Mesodermal cell (in vitro differentiated cells): ENCODE measurements around the gene IDH3G.
"Not testable (repeated sequence)": the region's sequence is repeated elsewhere in the genome, so short reads cannot be mapped to it uniquely, and the experiment has no call there.

ENCODE experiments used
- H3K27ac ChIP-seq: 2 replicates; pipeline ENCODE4 v1.7.0; 2013; ENCODE audit warnings: mild to moderate bottlenecking, low read depth, low read length, moderate library complexity; ENCODE audit not compliant: severe bottlenecking
- H3K36me3 ChIP-seq: 2 replicates; pipeline ENCODE4 v1.7.1; 2013; ENCODE audit warnings: mild to moderate bottlenecking, low read length, moderate library complexity; ENCODE audit not compliant: control insufficient read depth, insufficient read depth
- H3K4me1 ChIP-seq: one replicate; pipeline ENCODE4 v1.7.1; 2013; ENCODE audit warnings: mild to moderate bottlenecking, low read length; ENCODE audit not compliant: insufficient read depth, control insufficient read depth, poor library complexity, severe bottlenecking
- H3K4me3 ChIP-seq: 2 replicates; pipeline ENCODE4 v1.7.0; 2013; ENCODE audit warnings: low read length, control low read depth, mild to moderate bottlenecking; ENCODE audit not compliant: insufficient read depth, poor library complexity, severe bottlenecking; ENCODE audit errors: extremely low read depth
- H3K9me3 ChIP-seq: 2 replicates; pipeline ENCODE4 v1.7.1; 2013; ENCODE audit warnings: mild to moderate bottlenecking, low read length, moderate library complexity; ENCODE audit not compliant: control insufficient read depth
- WGBS, 2 experiments: methylation state at CpG; one replicate each; pipeline ENCODE4 v1.1.5; 2013; ENCODE audit warnings: missing lambda C conversion rate in 2 of 2; ENCODE audit not compliant: insufficient coverage in 2 of 2; 5-methylcytosine and 5-hydroxymethylcytosine counted together

IDH3G gene

GRCh38 chrX:153765138-153766079 is 28.8 kb downstream of the IDH3G start:
- H3K4me1 ChIP-seq = peaks cover 7% of the 10 kb centered on the region
- 70 to 83% methylated on average over 7 to 13 of the region's 27 CpGs for WGBS, 2 experiments
- no peaks in the 10 kb centered on the region for H3K36me3 ChIP-seq
- H3K9me3 ChIP-seq = no peaks in the 10 kb centered on the region
- H3K27ac ChIP-seq = peak overlapping the region; percentile 71
- peak overlapping the region; percentile 18 for H3K4me3 ChIP-seq

GRCh38 chrX:153764786-153765137 is 29.4 kb downstream of the IDH3G start:
- no peaks in the 10 kb centered on the region for H3K9me3 ChIP-seq
- H3K27ac ChIP-seq = no peak overlapping the region
- H3K4me3 ChIP-seq = no peak overlapping the region
- H3K4me1 ChIP-seq = peaks cover 7% of the 10 kb centered on the region
- WGBS, 2 experiments = 100% methylated on average over 2 of the region's 7 CpGs; no CpG with 5 or more reads in 1 of the 2 experiments
- no peaks in the 10 kb centered on the region for H3K36me3 ChIP-seq

DNA sequence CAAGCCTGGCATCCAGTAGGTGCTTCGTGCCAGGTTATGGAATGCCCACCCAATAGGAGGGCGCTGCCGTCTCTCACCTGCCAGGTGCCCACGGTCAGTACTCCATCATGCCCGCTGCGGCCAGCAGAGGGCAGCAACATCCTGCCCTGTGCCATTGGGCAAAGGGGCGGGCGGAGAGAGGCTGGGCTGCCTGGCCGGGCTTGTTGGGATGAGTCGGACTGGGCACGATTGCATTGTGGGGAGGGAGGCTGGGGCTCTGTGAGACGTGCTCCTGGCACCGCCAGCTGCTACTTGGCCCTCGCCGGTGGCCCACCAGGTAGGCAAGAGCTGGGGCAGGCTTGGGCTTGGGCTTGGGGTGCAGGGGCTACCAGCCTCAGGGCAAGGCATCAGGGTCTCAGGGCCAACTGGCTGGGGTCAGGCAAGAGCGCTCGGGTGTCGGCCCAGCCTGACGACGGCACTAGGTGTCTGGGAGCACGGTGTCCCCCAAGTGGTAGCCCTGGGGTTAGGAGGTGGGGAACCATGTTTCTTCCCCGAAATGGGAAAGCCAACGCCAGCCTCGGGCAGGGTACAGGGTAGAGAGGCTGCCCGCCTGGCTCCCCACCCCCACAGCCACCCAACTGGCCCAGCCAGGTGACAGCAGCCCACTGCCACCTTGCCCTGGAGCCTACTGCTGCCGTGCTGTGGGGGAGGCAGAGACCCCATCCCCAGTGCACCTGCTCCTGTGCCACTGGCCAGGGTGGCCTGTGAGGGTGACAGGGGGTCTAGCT is 30.0 kb downstream of the IDH3G start, which contains the start of gene PLXNB3:
PLXNB3 (plus strand) TSS at position 261 of the 767 bp plus-strand sequence. CDS start 1,287 bp downstream, outside the sequence.
- peaks cover 7% of the 10 kb centered on the region for H3K4me1 ChIP-seq
- no peaks in the 10 kb centered on the region for H3K36me3 ChIP-seq
- H3K9me3 ChIP-seq = no peaks in the 10 kb centered on the region
- 49 to 50% methylated on average over 9 to 10 of the region's 26 CpGs for WGBS, 2 experiments
- H3K4me3 ChIP-seq = no peak within 1 kb of the TSS
- H3K27ac ChIP-seq = no peak within 1 kb of the TSS

GRCh38 chrX:153763298-153763932 is 30.8 kb downstream of the IDH3G start:
- WGBS, 2 experiments = 89 to 90% methylated on average over 5 to 14 of the region's 18 CpGs
- Histone ChIP-seq H3K27ac (no peak overlapping the region), H3K9me3 (no peaks in the 10 kb centered on the region)

DNA sequence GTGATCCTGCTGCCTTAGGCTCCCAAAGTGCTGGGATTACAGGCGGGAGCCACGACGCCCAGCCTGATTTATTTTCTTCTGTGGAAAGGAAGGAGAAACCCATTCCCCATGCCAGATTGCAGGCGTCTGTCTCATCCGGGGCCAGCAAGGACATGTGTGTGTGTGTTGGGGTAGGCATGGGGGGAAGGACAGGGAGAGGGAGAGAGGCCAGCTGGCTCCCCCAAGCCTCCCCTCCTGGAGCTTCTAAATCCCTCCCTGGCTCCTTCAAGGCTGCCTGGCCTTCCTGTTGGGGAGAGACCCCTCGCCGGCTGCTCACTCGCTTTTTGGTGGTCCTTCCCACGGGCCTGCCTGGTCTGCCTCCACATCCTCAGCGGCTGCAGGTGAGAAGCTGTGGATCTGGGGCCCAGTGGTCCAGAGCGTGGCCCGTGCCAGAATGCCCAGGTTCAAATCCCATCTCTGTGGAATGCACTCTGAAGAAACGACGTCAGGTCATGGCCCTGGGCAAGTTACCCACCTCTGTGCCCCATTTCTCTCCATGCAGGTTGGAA is 31.5 kb downstream of the IDH3G start:
- H3K27ac ChIP-seq = no peak overlapping the region
- 98 to 100% methylated on average over 6 to 7 of the region's 14 CpGs for WGBS, 2 experiments
- H3K9me3 ChIP-seq = no peaks in the 10 kb centered on the region
- no peaks in the 10 kb centered on the region for H3K36me3 ChIP-seq
- H3K4me1 ChIP-seq = peaks cover 7% of the 10 kb centered on the region
- no peak overlapping the region for H3K4me3 ChIP-seq

More at GRCh38 chrX:153763298-153763932, 30.8 kb downstream of the IDH3G start:
- H3K36me3 ChIP-seq = no peaks in the 10 kb centered on the region
- peaks cover 7% of the 10 kb centered on the region for H3K4me1 ChIP-seq
- no peak overlapping the region for H3K4me3 ChIP-seq

DNA sequence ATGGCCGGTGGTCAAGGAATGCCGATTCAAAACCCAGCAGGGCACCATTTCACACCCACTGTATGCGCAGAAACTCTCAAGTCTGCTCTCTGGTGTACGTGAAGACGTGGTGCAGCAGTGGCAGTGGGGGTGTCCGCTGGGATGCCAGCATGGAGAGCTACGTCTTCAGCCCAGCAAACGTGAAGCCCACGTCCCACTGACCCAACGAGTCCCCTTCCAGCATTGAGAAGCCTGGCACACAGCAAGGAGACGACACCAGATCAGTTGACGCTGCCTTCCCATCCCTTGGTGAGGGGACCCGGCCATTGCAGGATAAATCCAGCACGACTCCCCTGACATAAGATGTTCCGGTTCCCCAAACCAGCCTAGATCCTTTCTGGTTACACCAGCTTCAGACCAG is 32.3 kb downstream of the IDH3G start:
- Histone ChIP-seq H3K9me3 (no peaks in the 10 kb centered on the region), H3K4me3 (no peak overlapping the region), H3K36me3 (no peaks in the 10 kb centered on the region), H3K4me1 (peaks cover 7% of the 10 kb centered on the region), H3K27ac (no peak overlapping the region)
- 81 to 85% methylated on average over 5 to 7 of the region's 15 CpGs for WGBS, 2 experiments

DNA sequence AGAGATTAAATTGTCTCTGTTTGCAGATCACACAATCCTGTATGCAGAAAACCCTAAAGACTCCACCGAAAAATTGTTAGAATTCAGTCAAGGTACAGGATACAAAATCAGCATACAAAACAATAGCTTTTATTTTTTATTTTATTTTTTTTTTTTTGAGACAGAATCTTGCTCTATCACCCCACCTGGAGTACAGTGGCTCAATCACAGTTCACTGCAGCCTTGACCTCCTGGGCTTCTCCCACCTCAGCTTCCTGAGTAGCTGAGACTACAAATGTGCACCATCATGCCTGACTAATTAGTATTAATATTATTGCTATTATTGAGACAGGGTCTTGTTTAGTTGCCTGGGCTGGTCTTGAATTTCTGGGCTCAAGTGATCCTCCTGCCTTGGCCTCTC is 39.0 kb downstream of the IDH3G start:
- H3K4me1 ChIP-seq = no peaks in the 10 kb centered on the region
- H3K27ac ChIP-seq = no peak overlapping the region
- WGBS, 2 experiments = no CpG with 5 or more reads among the region's 1 CpG
- H3K4me3 ChIP-seq = no peak overlapping the region
- no peaks in the 10 kb centered on the region for H3K36me3 ChIP-seq
- H3K9me3 ChIP-seq = no peaks in the 10 kb centered on the region

DNA sequence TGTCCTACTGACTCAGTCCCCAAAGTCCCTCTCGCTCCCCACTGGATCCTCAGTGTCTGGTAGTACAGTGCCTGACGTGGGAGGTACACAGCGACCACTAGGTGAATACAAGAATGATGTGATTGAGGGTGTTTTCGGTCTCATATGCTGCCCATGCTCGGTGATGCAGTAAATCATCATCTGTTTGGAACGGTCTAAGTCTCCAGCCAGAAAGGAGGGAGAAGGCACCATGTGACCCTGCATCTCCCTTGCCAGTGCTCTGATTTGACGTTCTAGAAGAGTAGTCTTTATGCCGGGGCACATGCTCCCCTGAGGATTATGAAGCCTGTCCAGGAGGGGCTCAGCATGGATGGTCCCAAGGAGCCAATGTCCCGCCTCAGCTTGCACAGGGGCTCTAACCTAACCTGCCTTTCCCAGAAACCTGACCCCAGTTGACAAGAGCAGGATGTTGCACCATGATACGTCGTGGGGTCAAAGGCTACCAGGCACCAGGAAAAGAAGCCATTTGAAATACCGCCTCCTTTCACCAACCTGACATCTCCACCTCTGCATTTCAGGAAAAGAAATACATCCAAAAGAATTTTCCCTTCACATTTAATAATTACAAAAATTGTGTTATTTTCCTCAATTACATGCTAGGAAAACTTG is 43.9 kb downstream of the IDH3G start:
- Histone ChIP-seq H3K9me3 (no peaks in the 10 kb centered on the region), H3K4me1 (no peaks in the 10 kb centered on the region), H3K4me3 (no peak overlapping the region), H3K27ac (no peak overlapping the region), H3K36me3 (no peaks in the 10 kb centered on the region)
- 80 to 90% methylated on average over 2 to 5 of the region's 12 CpGs for WGBS, 2 experiments

DNA sequence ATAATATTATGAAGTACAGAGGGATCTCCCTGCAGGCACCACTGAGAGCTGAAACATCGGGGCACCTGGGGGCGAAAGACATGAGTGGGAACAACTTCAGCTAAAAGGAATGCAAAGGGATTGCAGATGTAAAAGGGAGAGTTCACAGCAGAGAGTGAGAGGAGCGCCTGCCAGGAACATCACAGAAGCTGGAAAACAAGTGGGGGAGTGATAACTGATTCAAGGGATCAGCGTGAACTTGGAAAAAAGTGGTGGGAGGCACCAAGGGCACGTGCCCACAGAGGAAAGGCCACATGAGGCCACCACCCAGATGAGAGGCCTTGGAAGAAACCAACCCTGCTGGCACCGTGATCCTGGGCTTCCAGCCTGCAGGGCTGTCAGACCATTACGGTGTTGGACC is 45.2 kb downstream of the IDH3G start:
- not testable (repeated sequence) for H3K4me3 ChIP-seq, H3K9me3 ChIP-seq, H3K4me1 ChIP-seq, H3K36me3 ChIP-seq, H3K27ac ChIP-seq
- 76 to 91% methylated on average over 4 to 6 of the region's 7 CpGs for WGBS, 2 experiments

DNA sequence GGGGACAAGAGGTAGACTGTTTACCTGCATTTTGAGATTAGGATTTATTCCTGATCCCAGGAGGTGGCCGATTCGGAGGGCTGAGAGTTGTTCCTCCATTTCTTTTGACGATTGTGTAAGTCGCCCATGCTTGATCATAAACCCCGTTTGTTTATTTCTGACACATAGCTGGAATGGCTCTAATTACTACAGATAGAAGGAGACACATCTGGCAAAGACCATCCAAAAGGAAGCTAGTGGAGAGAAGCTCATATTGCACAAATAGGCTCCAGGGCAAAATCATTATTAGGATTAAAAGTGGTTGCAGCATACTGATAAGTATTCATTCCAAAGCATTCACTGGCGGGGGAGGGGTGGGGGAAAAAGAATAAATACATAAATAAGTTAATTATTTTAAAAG is 47.2 kb downstream of the IDH3G start:
- H3K27ac ChIP-seq, H3K9me3 ChIP-seq, H3K36me3 ChIP-seq, H3K4me3 ChIP-seq, H3K4me1 ChIP-seq: not testable (repeated sequence)
- WGBS, 2 experiments = 83 to 100% methylated on average over 1 to 2 of the region's 6 CpGs
